HFF-Myc (cell line): ENCODE measurements around the gene PEMT.

Experiments
- DNase-seq: peaks from one replicate; pipeline ENCODE4 v3.0.0-alpha.2; 2011; ENCODE audit warnings: low read depth; ENCODE audit errors: extremely low read depth
- H3K4me3 ChIP-seq: replicated peaks from 2 replicates; pipeline ENCODE4 v1.5.1; 2011; ENCODE audit warnings: low read depth, mild to moderate bottlenecking, control low read depth, low read length
- CTCF ChIP-seq: IDR thresholded peaks from 2 replicates; pipeline ENCODE4 v1.5.1; 2012; ENCODE audit warnings: mild to moderate bottlenecking, low read depth, low read length, control low read depth; ENCODE audit errors: missing control alignments

Gene PEMT

GRCh38 chr17:17553217-17554195 is 38.0 kb downstream of the PEMT start:
- DNase-seq: no peak
- TF ChIP-seq CTCF: no peak
- no peak overlapping the region for H3K4me3 ChIP-seq

- no peak for DNase-seq
- H3K4me3 ChIP-seq: no peak overlapping the region
- no peak for TF ChIP-seq CTCF
These were observed 38.9 kb downstream of the PEMT start for GRCh38 chr17:17552351-17553216.

- H3K4me3 ChIP-seq: no peak overlapping the region
- no peak for TF ChIP-seq CTCF
- no peak for DNase-seq
These were observed 40.1 kb downstream of the PEMT start for GRCh38 chr17:17551361-17551760.

GRCh38 chr17:17549732-17550366 is 41.7 kb downstream of the PEMT start:
- H3K4me3 ChIP-seq: no peak overlapping the region
- no peak for TF ChIP-seq CTCF
- DNase-seq: no peak

GRCh38 chr17:17548044-17548443 is 43.5 kb downstream of the PEMT start:
- no peak for TF ChIP-seq CTCF
- no peak overlapping the region for H3K4me3 ChIP-seq
- no peak for DNase-seq

- H3K4me3 ChIP-seq: no peak overlapping the region
- TF ChIP-seq CTCF: no peak
- DNase-seq: no peak
These were observed 44.2 kb downstream of the PEMT start for GRCh38 chr17:17547210-17547764.
